ENCODE results near the gene TEP1. TPM values are rescaled to one million over a fixed set of nuclear protein-coding genes. Genes with fewer than 3 reads are reported as not detected.
"Not testable (repeated sequence)": the region's sequence is repeated elsewhere in the genome, so short reads cannot be mapped to it uniquely, and the experiment has no call there.

The TEP1 gene
- total RNA-seq, 2 experiments from 2014 or later = 29.2 to 40.1 TPM

DNA sequence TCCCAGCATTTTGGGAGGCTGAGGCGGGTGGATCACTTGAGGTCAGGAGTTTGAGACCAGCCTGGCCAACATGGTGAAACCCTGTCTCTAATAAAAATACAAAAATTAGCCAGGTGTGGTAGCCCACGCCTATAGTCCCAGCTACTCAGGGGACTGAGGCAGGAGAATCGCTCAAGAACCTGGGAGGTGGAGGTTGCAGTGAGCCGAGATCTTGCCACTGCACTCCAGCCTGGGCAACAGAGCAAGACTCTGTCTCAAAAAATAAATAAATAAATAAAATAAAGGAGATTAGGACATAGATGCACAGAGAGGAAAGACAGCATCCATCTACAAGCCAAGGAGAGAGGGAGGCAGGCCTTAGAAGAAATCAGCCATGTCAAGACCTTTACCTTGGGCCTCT lies 72.3 kb downstream of the TEP1 start:
- intact Hi-C loops (cut with DNase I, micrococcal nuclease) = loop anchor here in 1 of 2 experiments (5.0 kb wide), 1 partner anchor 291 kb away; no protein-coding TSS in a partner anchor
- H3K4me3 Mint-ChIP-seq; POLR2A ChIA-PET; H3K27me3 Mint-ChIP-seq; ATAC-seq; H3K27ac Mint-ChIP-seq; H3K9me3 Mint-ChIP-seq (ENCODE audit: low read depth); DNase-seq: not testable (repeated sequence)
- H3K4me1 Mint-ChIP-seq = peaks cover 20% of the 10 kb centered on the region
- H3K36me3 Mint-ChIP-seq (ENCODE audit: low read depth) = peaks cover 16% of the 10 kb centered on the region
- CTCF ChIA-PET = interaction anchor here (0.8 to 6.9 kb wide), 11 partner anchors 8 to 350 kb away, joined by 3 to 81 read pairs (median 4); partner anchors contain the start of genes CCNB1IP1, PIP4P1 and TEP1

- no peak for ATAC-seq
- H3K4me3 Mint-ChIP-seq = no peak overlapping the region
Observed at GRCh38 chr14:20334017-20334416, 79.3 kb downstream of the TEP1 start.

DNA sequence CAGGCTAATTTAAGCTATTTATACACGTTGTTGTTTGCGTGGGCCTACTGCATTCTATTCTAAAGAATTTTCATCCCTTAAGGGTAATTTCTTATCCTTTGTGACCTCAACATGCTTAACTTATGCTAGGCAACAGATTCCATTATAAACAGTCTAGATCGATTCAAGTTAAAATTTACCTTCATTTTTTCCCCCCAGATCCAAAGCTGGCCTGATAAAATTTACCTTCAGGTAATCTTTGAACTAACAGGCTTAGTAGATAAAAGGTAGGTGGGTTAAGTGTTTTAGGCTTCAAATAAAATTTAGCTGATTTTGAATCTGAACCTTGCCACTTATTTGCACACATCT lies 79.8 kb downstream of the TEP1 start:
- H3K4me1 Mint-ChIP-seq = peaks cover 32% of the 10 kb centered on the region
- CTCF ChIA-PET = interaction anchor here (0.7 to 2.4 kb wide), 7 partner anchors 10 to 771 kb away, joined by 3 to 32 read pairs (median 5); partner anchors contain the start of genes PARP2 and PIP4P1
- no peaks in the 10 kb centered on the region for H3K27me3 Mint-ChIP-seq
- intact Hi-C loops (cut with DNase I, micrococcal nuclease) = loop anchor here (1.0 to 2.0 kb wide), 7 partner anchors 10 to 349 kb away; partner anchors contain the start of genes APEX1 (in 2 of the 2), PARP2 (in 2 of the 2), OSGEP (in 1 of the 2) and TEP1 (in 1 of the 2)
- no peak for DNase-seq
- no peaks in the 10 kb centered on the region for H3K9me3 Mint-ChIP-seq (ENCODE audit: low read depth)
- H3K4me3 Mint-ChIP-seq = peak overlapping the region; percentile 98
- H3K36me3 Mint-ChIP-seq (ENCODE audit: low read depth) = peaks cover 17% of the 10 kb centered on the region
- POLR2A ChIA-PET = interaction anchor here (2.5 kb wide), 1 partner anchor 10 kb away, joined by 32 read pairs; the partner anchor contains the start of gene PARP2
- peak overlapping the region; percentile 95 for H3K27ac Mint-ChIP-seq
- ATAC-seq = peak; percentile 20

More at GRCh38 chr14:20334017-20334416, 79.3 kb downstream of the TEP1 start:
- H3K36me3 Mint-ChIP-seq (ENCODE audit: low read depth) = peaks cover 13% of the 10 kb centered on the region
- no peaks in the 10 kb centered on the region for H3K9me3 Mint-ChIP-seq (ENCODE audit: low read depth)
- H3K4me1 Mint-ChIP-seq = peaks cover 27% of the 10 kb centered on the region
- CTCF ChIA-PET = interaction anchor here (0.6 to 2.4 kb wide), 8 partner anchors 9 to 770 kb away, joined by 3 to 32 read pairs (median 5); partner anchors contain the start of genes PARP2 and PIP4P1
- no peak for DNase-seq
- H3K27me3 Mint-ChIP-seq = no peaks in the 10 kb centered on the region
- intact Hi-C loops (cut with DNase I, micrococcal nuclease) = no loop called here
- POLR2A ChIA-PET = interaction anchor here (2.5 kb wide), 1 partner anchor 9 kb away, joined by 32 read pairs; the partner anchor contains the start of gene PARP2
- peak overlapping the region; percentile 95 for H3K27ac Mint-ChIP-seq

DNA sequence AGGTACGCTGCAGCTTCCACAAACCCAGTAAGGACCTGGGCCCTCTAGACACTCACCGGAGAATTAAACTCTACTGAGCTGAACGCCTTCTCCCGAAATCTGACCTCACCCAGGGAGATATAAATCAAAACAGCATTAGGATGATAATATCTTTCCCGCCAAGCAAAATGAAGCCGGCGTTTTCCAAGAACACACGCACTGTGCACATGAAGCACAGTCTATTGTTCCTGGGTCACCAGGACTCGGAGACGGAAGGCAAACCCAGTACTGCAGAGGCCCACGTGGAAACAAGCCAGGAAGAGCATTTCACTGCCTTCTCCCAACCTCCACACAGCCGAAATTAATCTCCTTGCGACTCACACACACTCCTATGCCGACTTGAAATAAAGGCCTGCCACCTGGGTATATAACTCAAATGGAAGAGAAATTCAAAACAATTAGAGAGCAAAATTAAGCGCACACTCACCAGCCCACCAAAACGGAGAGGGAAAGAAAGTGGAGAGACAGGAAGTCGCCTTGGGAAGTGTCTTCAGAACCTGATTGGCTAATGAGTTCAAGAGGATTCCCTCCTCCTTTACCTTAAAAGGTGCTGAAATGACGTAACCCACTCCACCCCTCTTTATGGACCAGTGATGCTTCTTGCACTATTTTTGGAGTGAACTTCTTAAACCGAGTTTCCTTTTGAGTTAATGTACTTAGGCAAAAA lies 80.4 kb downstream of the TEP1 start, which contains the start of gene CCNB1IP1:
CCNB1IP1 (minus strand) TSS at position 492 of the 706 bp plus-strand sequence. CDS start 16,756 bp downstream, outside the sequence.
- DNase-seq = peak; percentile 59
- peak within 1 kb of the TSS; percentile 98 for H3K4me3 Mint-ChIP-seq
- ATAC-seq = peak; percentile 99
- CTCF ChIA-PET = interaction anchor here (0.7 to 2.4 kb wide), 5 partner anchors 10 to 358 kb away, joined by 3 to 32 read pairs (median 5); partner anchors contain the start of genes PARP2 and PIP4P1
- intact Hi-C loops (cut with DNase I, micrococcal nuclease) = loop anchor here (1.0 to 2.0 kb wide), 7 partner anchors 10 to 350 kb away; partner anchors contain the start of genes APEX1 (in 2 of the 2), PARP2 (in 2 of the 2), OSGEP (in 1 of the 2) and TEP1 (in 1 of the 2)
- no peaks in the 10 kb centered on the region for H3K9me3 Mint-ChIP-seq (ENCODE audit: low read depth)
- POLR2A ChIA-PET = interaction anchor here (2.5 kb wide), 1 partner anchor 10 kb away, joined by 32 read pairs; the partner anchor contains the start of gene PARP2
- peak within 1 kb of the TSS; percentile 95 for H3K27ac Mint-ChIP-seq
- no peaks in the 10 kb centered on the region for H3K27me3 Mint-ChIP-seq
- H3K4me1 Mint-ChIP-seq = peaks cover 35% of the 10 kb centered on the region
- H3K36me3 Mint-ChIP-seq (ENCODE audit: low read depth) = peaks cover 17% of the 10 kb centered on the region

DNA sequence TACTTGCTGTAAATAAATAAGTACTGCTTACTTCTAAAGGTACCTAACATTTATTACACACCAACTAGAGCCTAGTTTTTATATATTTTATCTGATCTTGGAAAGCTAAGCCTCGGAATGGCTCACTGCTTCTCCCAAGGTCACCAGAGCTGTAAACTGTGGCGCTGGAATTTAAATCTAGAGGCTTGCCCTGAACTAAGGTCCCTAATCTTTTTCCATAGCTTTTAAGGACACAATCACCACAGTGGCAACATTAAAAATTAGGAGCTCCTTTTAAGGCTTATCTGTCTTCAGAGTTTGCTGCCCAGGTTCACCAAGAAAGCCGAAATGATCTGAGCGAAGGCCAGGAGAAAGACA lies 80.9 kb downstream of the TEP1 start:
- no peak for ATAC-seq
- Mint-ChIP-seq H3K4me1 (peaks cover 41% of the 10 kb centered on the region), H3K27ac (peak overlapping the region; percentile 95), H3K4me3 (peak overlapping the region; percentile 98), H3K9me3 (ENCODE audit: low read depth) (no peaks in the 10 kb centered on the region), H3K36me3 (ENCODE audit: low read depth) (peaks cover 19% of the 10 kb centered on the region), H3K27me3 (no peaks in the 10 kb centered on the region)
- ChIA-PET POLR2A (interaction anchor here (2.5 kb wide), 1 partner anchor 11 kb away, joined by 32 read pairs; the partner anchor contains the start of gene PARP2), CTCF (interaction anchor here (2.4 kb wide), 2 partner anchors 11 to 83 kb away, joined by 7 to 32 read pairs; partner anchors contain the start of gene PARP2)
- intact Hi-C loops (cut with DNase I, micrococcal nuclease) = loop anchor here (2.0 kb wide), 4 partner anchors 26 to 350 kb away; partner anchors contain the start of genes APEX1 (in 1 of the 2), OSGEP (in 1 of the 2) and TEP1 (in 1 of the 2)
- no peak for DNase-seq

- intact Hi-C loops (cut with DNase I, micrococcal nuclease) = no loop called here
- CTCF ChIA-PET = interaction anchor here (1.1 kb wide), 1 partner anchor 10 kb away, joined by 3 read pairs; no protein-coding TSS in a partner anchor
- no peak for DNase-seq
- peaks cover 30% of the 10 kb centered on the region for H3K36me3 Mint-ChIP-seq (ENCODE audit: low read depth)
- peak overlapping the region; percentile 59 for H3K27ac Mint-ChIP-seq
- no peaks in the 10 kb centered on the region for H3K27me3 Mint-ChIP-seq
- peak overlapping the region; percentile 98 for H3K4me3 Mint-ChIP-seq
- no peaks in the 10 kb centered on the region for H3K9me3 Mint-ChIP-seq (ENCODE audit: low read depth)
- POLR2A ChIA-PET = no interaction called here
- ATAC-seq = no peak
- H3K4me1 Mint-ChIP-seq = peaks cover 45% of the 10 kb centered on the region
Observed at GRCh38 chr14:20331053-20331613, 82.2 kb downstream of the TEP1 start.

GRCh38 chr14:20329355-20329754 lies 83.9 kb downstream of the TEP1 start:
- H3K27ac Mint-ChIP-seq = no peak overlapping the region
- POLR2A ChIA-PET = interaction anchor here (1.7 kb wide), 1 partner anchor 14 kb away, joined by 5 read pairs; the partner anchor contains the start of gene PARP2
- H3K4me1 Mint-ChIP-seq = peaks cover 42% of the 10 kb centered on the region

GRCh38 chr14:20328705-20329104 lies 84.6 kb downstream of the TEP1 start:
- POLR2A ChIA-PET = interaction anchor here (1.7 kb wide), 1 partner anchor 14 kb away, joined by 5 read pairs; the partner anchor contains the start of gene PARP2
- Mint-ChIP-seq H3K27me3 (no peaks in the 10 kb centered on the region), H3K36me3 (ENCODE audit: low read depth) (peaks cover 41% of the 10 kb centered on the region), H3K9me3 (ENCODE audit: low read depth) (no peaks in the 10 kb centered on the region), H3K27ac (peak overlapping the region; percentile 31), H3K4me3 (no peak overlapping the region), H3K4me1 (peaks cover 41% of the 10 kb centered on the region)
- CTCF ChIA-PET = interaction anchor here (0.9 to 5.7 kb wide), 16 partner anchors 11 to 363 kb away, joined by 3 to 81 read pairs (median 8); partner anchors contain the start of genes PARP2, TEP1 and TTC5
- DNase-seq (no peak), ATAC-seq (no peak)
- intact Hi-C loops (cut with DNase I, micrococcal nuclease) = loop anchor here in 1 of 2 experiments (5.0 kb wide), 1 partner anchor 544 kb away; no protein-coding TSS in a partner anchor

More at GRCh38 chr14:20329355-20329754, 83.9 kb downstream of the TEP1 start:
- Mint-ChIP-seq H3K36me3 (ENCODE audit: low read depth) (peaks cover 36% of the 10 kb centered on the region), H3K9me3 (ENCODE audit: low read depth) (no peaks in the 10 kb centered on the region), H3K27me3 (no peaks in the 10 kb centered on the region), H3K4me3 (no peak overlapping the region)
- CTCF ChIA-PET = interaction anchor here (0.6 to 5.7 kb wide), 10 partner anchors 11 to 362 kb away, joined by 3 to 81 read pairs (median 4); partner anchors contain the start of gene PARP2
- ATAC-seq (no peak), DNase-seq (no peak)
- intact Hi-C loops (cut with DNase I, micrococcal nuclease) = loop anchor here in 1 of 2 experiments (5.0 kb wide), 1 partner anchor 543 kb away; no protein-coding TSS in a partner anchor

GRCh38 chr14:20327005-20327869 lies 86.1 kb downstream of the TEP1 start:
- Mint-ChIP-seq H3K9me3 (ENCODE audit: low read depth) (no peaks in the 10 kb centered on the region), H3K27me3 (no peaks in the 10 kb centered on the region), H3K36me3 (ENCODE audit: low read depth) (peaks cover 49% of the 10 kb centered on the region), H3K27ac (peak overlapping the region; percentile 44), H3K4me3 (no peak overlapping the region), H3K4me1 (peaks cover 37% of the 10 kb centered on the region)
- ChIA-PET CTCF (interaction anchor here (0.6 to 5.7 kb wide), 38 partner anchors 8 to 363 kb away, joined by 3 to 81 read pairs (median 4); partner anchors contain the start of genes APEX1, PARP2, PIP4P1 and RNASE4), POLR2A (interaction anchor here (1.4 kb wide), 1 partner anchor 16 kb away, joined by 5 read pairs; the partner anchor contains the start of gene PARP2)
- DNase-seq = no peak
- ATAC-seq = peak; percentile 71
- intact Hi-C loops (cut with DNase I, micrococcal nuclease) = loop anchor here (1.0 to 5.0 kb wide), 7 partner anchors 16 to 545 kb away; partner anchors contain the start of genes PARP2 (in 2 of the 2), APEX1 (in 1 of the 2) and TEP1 (in 1 of the 2)
